IPS-NIHi7 (cell line): ENCODE data around the gene EFHD2.
A peak's percentile ranks its signal among the peaks of the same experiment; 100 is the strongest.
"Not testable (repeated sequence)": the region's sequence is repeated elsewhere in the genome, so short reads cannot be mapped to it uniquely, and the experiment has no call there.

Experiments used
- DNase-seq: peaks from one replicate; pipeline ENCODE4 v3.0.0; 2012; ENCODE audit warnings: mixed read lengths; ENCODE audit errors: extremely low spot score

Gene EFHD2, protein sequence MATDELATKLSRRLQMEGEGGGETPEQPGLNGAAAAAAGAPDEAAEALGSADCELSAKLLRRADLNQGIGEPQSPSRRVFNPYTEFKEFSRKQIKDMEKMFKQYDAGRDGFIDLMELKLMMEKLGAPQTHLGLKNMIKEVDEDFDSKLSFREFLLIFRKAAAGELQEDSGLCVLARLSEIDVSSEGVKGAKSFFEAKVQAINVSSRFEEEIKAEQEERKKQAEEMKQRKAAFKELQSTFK

DNA sequence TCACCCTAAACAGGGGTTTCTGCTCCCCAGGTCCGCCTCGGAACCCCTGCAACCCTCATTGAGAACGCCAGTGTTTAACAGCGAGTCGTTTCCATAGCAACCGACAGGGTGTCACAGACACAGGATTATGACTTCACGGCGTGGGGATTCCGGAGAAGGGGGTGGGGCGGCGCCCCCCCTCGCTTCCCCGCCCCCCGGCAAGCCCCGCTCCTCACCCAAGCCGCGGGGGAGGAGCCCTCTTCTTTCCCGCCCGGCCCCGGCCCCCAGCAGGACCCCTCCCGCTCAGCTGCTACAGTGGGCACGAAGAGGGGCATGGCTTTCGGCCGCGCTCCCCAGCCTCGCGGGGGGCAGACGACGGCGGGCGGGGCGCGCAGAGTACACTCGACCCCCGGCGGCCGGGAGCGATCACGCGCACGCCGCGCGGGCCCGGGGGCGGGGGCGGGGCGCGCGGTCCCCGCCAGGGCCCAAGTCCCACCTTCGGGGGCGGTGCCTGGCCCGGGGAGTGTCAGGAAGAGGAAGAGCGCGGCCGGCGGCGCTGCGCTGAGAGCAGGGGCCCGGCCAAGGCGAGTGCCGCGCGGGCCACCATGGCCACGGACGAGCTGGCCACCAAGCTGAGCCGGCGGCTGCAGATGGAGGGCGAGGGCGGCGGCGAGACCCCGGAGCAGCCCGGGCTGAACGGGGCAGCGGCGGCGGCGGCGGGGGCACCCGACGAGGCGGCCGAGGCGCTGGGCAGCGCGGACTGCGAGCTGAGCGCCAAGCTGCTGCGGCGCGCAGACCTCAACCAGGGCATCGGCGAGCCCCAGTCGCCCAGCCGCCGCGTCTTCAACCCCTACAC lies at the start of gene EFHD2:
EFHD2 (plus strand) TSS at position 501 of the 835 bp plus-strand sequence; CDS start at position 585, 84 bp downstream.
- DNase-seq = peak; percentile 90

DNA sequence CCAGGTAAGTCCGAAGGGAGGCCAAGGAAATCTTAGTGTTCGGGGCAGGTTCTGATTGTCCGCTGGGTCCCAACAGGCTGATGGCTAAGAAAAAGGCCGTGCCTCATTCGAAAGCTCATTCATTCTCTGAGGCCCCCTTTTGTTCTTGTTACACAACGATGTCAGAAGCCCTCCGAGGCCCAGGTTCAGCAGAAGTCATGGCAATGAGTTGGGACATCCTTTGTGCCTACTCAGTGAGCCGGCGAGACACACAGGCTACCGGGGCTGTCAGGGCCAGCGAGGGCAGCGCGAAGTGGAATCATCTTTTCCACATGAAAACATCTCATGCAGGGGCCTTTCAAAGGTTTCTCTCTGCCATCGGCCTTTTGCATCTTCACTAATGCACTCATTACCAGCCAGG lies 49.0 kb upstream of the EFHD2 start:
- no peak for DNase-seq

DNA sequence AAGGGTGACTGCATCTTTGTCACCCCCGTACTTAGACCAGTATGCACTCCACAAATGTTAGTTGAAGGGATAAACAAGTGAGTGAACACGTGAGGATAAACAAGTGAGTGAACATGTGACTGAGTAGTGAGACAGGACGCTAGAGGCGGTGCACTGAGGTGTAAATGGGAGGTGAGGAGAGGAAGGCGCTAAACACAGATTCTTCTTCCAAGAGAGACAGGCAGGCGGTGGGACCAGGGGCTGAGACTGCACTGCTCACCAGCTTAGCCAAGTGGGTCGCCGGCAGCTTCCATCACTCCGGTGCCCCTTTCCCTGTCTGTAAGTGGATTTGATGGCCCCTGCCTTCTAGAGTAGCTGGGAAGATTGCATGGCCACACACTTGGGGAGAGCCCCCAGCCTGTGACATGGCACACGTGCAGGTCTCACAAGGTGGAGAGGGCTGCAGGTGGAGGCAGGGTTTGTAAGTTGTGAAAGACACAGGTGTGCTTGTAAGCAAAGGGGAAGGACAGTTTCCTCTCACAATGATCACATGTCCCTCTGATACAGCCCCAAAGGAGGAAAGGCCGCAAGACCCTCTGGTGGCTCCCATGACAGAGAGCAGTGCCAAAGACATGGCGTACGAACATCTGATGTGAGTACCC lies 47.5 kb upstream of the EFHD2 start:
- DNase-seq = no peak

DNA sequence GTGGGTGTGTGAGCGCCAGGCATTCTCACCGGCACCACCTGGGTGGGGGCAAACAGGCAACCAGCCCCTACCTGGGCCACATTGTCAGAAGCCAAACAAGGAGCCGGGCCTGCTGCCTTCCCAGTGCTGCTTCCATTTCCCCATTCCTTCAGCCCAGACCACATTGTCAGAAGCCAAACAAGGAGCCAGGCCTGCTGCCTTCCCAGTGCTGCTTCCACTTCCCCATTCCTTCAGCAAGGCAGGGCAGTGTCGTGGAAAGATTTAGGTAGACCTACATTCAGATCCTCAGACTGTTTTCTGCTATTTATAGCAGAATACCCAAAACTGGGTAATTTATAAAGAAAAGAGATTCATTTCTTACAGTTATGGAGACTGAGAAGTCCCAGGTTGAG lies 47.0 kb upstream of the EFHD2 start:
- DNase-seq = no peak

DNA sequence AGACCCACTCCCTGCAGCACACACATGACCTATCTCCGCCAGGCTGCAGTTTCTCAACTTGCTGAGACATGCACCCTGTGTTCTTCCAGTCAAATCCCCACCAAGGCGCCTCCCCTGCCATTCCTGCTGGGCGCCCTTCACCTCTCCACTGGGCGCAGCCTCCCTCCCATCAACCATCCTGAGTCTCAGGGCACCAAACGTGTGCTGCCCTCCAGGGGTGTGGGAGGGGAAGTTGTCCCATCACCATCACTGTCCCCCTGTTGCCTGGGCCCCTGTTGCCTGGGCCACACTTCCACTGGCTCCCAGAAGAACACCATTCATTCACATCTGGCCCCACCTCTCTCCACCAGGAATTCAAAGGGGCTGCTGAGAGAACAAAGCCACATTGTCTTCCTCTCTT lies 44.9 kb upstream of the EFHD2 start:
- peak; percentile 46 for DNase-seq

DNA sequence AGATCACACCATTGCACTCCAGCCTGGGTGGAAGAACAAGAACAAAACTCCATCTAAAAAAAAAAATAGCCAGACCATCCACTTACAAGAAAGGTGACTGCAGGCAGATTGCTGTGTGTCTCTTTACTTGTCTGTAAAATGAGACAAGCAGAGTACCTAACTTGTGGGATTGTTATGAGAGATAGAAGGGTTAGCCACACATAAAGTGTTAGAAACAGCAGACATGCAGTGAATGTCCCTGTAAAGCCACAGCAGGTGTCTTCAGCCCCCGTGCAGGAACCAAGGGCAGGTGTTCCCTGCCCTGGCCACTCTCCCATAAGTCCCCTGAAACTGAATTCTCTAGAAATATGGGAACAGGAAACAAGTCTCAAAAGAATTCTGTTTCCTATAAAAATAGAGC lies 40.8 kb upstream of the EFHD2 start:
- DNase-seq = no peak

DNA sequence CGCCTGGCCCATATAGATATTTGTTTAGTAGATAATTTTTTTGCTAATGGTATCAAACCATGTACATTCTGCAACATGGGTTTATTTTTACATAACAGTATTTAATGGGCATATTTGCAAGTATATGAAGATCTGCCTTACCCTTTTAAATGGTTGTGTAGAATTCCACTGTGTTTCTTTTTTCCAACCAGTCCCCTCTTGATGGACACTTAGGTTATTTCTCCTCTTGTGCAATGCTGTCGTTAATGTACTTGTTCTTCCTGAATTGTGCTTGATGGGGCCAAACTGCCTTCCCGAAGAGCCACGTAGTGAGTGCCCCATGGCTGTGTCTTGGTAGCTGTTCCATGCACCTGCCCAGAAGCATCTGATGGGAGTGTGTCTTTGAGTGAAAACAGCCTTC lies 39.4 kb upstream of the EFHD2 start:
- DNase-seq = no peak

DNA sequence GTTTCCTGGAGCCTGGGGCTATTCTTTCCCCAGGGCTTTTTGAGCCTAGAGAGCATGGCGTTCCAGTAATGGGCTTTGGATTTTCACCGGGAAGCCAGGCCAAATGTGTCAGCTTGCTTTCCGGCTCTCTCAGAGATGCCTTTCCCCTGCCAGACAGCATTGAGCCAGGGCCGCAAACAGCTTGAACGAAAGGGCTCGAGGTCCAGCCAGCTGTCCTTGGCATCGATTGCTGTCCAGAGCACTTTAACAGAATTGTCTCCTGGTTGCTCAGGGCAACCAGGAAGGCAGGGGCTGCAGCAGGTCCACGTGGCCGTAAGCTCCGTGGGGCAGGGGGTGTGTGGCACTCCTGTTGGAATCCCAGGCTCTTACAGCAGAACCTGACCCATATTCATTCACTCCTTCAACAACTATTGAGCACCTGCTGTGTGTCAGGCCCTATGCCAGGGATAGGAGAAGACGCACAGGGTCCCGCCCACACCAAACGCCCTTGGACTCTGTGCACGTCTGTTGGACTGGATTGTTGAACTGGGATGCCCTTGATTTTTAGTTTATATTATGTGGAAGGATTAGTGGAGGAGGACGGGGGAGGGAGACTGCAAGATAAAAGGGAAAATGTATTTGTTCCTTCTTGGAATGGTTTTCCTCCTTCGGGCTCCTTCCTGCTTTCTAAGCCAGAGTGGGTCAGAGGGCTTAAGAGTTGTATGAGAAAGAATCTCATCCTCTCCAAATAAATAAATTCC lies 38.7 kb upstream of the EFHD2 start:
- no peak for DNase-seq

DNA sequence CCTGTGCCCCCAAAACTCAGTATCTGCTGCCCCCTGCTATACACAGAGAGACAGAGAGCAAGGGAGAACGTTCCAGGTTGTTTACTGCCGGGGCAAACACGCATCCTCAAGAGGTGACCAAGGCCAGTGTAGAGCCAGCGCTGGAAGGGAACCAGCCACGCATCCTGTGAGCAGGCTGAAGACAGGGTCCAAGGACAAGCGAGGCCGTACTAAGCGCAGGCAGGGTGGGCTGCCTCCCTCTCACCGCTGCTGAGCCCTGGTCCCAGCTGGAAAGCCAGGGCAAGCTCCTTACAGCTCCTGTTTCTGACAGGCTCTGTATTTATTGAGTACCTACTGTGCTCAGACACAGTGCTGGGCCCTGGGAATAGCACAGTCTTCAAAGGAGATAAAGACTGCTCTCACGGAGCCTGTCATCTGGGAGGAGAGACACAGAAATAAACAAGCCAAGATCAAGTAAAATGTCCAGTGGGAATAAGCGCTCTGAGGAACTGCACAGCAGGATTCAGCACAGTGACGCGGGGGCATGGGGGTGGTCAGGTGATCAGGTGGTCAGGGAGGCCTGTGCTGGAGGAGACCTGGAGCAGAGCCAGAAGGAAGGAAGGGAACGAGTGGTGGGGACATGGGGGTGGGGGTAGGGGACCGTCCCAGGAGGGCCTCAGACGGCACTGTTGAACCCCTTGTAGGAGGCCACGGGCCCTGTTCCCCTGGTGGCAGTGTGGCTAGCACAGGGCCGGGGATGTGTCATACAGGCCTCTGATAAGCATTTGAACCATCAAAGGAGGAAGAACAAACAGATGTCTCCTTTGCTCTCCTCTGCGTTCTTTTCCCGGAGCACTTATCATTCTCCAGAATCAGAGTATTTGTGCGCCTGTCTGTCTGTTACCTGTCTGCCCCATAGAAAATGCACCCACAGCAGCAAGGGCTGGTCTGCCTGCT lies 37.8 kb upstream of the EFHD2 start:
- DNase-seq = no peak

DNA sequence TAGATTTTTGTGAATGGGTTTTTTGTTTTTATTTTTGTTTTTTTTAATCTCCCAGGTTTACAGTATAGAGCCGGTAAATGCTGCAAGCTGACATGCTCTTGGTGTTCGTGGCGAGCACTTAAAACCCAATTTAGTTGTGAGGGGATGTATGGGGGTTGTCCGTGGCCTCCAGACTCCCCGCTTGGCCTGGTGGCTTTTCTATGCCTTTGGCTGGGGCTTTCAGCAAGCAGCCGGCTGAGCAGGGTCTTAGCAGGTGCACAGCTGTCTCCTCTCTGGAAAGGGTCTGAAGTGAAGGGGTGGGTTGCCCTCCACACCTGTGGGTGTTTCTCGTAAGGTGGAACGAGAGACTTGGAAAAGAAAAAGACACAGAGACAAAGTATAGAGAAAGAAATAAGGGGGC lies 31.0 kb upstream of the EFHD2 start:
- no peak for DNase-seq

DNA sequence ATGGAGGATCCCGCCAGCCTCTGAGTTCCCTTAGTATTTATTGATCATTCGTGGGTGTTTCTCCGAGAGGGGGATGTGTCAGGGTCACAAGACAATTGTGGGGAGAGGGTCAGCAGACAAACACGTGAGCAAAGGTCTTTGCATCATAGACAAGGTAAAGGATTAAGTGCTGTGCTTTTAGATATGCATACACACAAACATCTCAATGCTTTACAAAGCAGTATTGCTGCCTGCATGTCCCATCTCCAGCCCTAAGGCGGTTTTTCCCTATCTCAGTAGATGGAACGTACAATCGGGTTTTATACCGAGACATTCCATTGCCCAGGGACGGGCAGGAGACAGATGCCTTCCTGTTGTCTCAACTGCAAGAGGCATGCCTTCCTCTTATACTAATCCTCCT lies 30.5 kb upstream of the EFHD2 start:
- not testable (repeated sequence) for DNase-seq

DNA sequence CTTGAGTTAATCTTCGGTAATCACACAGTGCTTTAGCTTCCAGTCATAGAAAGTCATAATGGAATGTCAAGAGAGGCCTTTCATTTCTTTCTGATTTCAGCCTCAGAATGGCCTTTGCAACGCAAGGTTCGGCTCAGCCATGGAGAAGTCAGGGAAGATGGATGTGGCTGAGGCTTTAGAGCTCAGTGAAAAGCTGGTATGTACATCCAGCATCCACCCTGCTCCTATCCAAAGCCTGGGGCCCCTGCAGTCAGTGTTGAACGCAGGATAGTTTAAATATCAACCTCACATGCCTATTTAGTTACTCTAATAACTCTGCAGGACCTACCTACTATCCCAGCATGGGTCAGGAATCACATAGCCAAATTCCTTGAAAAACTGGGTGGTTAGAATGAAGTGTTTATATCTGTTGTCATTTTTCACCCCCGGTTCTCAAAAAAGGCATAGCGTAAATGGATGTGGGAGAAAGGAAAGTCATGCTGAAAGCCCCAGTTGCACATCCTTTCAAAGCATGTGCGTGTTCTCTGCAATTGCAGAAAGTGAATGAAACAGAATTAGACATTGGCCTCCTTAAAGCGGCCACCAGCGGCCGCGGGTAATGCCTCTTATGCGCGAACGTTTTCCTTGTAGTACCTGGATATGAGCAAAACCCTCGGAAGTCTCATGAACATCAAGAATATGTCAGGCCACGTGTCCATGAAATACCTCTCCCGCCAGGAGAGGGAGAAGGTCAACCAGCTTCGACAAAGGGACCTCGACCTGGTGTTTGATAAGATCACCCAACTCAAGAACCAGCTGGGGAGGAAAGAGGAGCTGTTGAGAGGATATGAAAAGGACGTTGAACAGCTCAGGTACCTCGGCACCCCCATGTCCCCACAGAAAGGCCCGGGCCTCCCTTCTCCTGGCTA lies 28.8 kb upstream of the EFHD2 start:
- DNase-seq = no peak

DNA sequence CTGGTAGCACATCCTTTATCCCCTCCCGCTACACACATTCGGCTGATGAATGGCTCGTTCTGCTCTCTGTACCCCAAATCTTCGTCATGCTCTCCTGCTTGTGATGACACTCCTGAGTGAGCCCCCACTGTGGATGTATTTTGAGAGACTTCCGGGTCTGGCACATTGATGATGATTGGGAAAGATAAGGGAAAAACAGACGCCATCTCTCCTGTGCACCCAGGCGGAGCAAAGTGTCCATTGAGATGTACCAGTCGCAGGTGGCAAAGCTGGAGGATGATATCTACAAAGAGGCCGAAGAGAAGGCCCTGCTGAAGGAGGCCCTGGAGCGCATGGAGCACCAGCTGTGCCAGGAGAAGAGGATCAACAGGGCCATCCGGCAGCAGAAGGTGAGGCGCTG lies 27.9 kb upstream of the EFHD2 start:
- DNase-seq = no peak

DNA sequence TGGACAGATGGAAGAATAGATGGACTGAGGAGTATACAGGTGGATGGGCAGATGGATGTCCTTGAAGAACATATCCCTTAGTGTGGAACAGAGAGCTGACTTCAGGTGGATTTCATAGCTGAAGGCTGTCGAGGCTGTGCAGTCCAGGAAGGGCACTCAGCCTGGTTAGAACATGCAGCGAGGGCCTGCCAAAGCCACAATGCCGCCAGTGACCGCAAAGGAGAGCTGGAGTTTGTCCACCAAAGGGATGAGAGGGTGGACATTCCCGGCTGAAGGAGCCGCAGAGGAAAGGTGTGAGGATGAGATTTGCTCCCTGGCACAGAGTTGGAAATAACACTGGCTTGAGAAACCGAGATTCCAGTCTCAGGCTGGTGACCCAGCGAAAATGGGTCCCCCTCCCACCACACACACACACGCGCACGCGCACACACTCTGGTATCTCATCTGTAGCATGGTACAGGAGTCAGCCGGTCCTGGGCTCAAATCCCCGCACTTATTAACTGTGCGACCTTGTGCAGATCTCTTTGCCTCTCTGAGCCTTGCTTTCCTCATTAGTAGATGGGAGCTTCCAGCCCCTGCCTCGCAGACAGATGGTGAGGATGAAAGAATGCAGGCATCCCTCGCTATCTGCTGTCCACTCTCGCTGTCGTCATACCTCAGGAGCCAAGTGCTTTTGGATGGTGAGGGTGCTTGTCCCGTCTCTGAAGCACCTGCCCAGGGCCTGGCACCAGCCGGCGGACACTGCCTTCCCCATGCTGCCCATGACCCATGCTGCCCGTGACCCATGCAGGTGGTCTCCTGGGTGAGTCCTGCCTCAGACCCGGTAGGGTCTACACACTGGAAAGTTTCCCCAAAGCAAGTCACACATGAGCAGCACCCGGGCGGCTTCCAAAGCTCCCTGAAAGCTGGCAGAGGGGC lies 26.8 kb upstream of the EFHD2 start:
- no peak for DNase-seq

DNA sequence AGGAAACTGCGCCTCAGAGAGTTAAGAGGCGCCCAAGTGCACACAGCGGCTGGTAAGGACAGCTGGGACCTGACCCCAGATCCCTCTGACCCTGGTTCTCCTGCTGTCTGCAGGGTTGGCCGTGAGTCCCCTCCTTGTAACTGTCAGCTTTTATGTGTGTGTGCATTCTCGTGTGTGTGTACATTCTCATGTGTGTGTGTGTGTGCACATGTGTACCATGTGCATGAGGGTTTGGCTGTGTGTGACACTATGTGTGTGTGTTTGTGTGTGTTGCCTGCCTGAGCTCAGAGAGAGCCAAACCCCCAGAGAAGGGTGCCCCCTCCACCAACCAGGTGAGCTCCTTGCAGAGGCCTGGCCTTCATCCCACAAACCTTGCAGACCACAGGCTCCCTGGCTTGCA lies 25.9 kb upstream of the EFHD2 start:
- no peak for DNase-seq

DNA sequence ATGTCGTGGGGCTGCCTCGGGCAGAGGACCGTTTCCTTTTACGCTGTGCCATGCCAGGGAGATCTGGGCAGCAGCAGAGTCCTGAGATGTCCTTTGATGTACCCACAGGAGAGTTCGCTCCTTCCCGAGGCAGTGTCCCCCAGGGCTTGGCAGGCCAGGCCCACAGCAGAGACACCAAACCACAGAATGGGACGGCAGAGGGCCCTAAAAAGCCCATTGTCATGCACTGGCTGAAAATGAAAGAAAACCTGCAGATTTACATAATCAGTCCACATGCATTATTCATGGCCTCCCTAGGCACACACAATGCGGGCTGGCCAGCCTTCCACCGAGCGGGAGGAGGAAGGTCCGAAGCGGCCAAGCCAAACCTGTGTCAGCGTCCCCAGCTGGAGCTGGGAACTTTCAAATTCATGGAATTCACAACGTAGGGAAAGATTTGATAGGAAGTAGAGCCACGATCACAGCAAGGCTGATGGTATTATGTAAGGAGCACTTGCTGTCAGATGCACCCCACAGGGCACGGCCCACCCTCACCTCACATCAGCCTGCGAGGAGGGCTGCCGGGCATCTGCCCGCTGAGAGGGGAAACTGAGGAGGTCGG lies 25.3 kb upstream of the EFHD2 start:
- peak; percentile 70 for DNase-seq

DNA sequence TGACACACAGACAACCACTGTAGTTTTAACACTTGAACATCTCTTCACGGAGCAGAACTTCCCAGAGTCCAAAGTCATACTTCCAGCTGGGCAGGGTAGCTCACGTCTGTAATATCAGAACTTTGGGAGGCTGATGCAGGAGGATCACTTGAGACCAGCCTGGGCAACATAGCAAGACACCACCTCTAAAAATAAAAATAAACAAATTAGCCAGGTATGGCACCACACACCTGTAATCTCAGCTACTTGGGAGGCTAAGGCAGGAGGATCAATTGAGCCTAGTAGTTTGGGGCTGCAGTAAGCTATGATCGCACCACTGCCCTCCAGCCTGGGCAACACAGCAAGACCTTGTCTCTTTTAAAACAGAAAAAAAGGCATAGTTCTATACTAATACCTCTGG lies 24.3 kb upstream of the EFHD2 start:
- no peak for DNase-seq

DNA sequence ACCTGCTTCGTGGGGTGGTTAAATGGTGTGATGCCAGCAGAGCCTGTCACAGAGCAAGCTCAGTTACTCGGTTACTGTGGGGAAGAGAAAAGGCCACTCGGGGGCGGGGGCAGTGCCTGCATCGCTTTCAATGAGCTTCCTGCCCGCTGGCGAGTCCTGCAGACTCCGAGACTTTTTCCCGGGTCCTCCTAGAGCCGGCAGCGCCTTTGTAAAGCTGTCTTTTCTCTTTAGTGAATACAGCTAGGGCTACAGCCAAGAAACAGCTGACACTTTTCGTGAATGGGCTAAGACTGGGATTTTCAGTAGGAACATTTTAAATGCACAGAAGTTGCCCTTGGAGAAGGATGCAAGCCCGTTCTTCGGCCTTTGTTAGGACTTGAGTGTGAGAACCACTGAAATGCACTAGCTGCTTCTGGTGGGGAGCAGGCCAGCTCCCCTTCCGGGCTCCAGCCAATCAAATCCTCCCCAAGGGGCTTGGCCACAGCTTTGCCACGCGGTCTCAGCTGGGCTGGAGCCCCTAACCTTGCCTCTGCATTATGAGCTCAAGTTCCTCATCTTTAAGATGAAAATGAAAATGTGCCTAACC lies 23.4 kb upstream of the EFHD2 start:
- peak; percentile 46 for DNase-seq
